K562 (cell line): Measurements from ENCODE around the gene ORM1. TPM values are rescaled to one million over a fixed set of nuclear protein-coding genes. Genes with fewer than 3 reads are reported as not detected.

ENCODE experiments used
- ATAC-seq: fragments of 200-7000 bp; cut with Tn5 transposase; 3 replicates; pipeline ENCODE4 v1.9.1; 2020; ENCODE audit warnings: moderate library complexity
- BruUV-seq: library from RNA; stranded (reverse); fragments of 400-500 nt; replicated peaks from 2 replicates; lab custom pipeline; 2021; lab: Mats Ljungman, UMichigan
- CTCF ChIA-PET: fragments of 300-600 bp; formaldehyde crosslinking; extraction: SDS; loops from one replicate; lab custom pipeline; 2021; ENCODE audit warnings: low intra/inter-chr PET ratio; lab: Yijun Ruan, JAX
- POLR2A ChIA-PET: fragments of 300-600, 350-650 bp; sonication (Branson Sonifier 250); formaldehyde crosslinking; extraction: SDS; loops from one replicate; lab custom pipeline; 2021; ENCODE audit warnings: antibody characterized with exemption, inconsistent platforms; lab: Yijun Ruan, JAX
- DNase-seq, 4 experiments: peaks; one replicate each; pipeline versions ENCODE4 v3.0.0 to v3.0.0-alpha.2; 2011 to 2018; ENCODE audit warnings: low spot score in 3 of 4, mixed read lengths in 3 of 4; ENCODE audit errors: extremely low read depth in 1 of 4
- FAIRE-seq: peaks from 2 replicates; lab custom pipeline; 2011; peaks lifted over from hg19 to GRCh38; lab: Jason Lieb, UNC
- H2AFZ ChIP-seq: 2 replicates; pipeline ENCODE4 v1.6.0; 2011; ENCODE audit warnings: low read depth, low read length, control low read depth, inconsistent platforms
- H3K27ac ChIP-seq: fragments of 200-600 bp; 3 replicates; pipeline ENCODE4 v1.8.0; 2011; ENCODE audit warnings: low read depth, mild to moderate bottlenecking, control low read depth, inconsistent platforms, low read length, moderate library complexity, mixed read lengths; ENCODE audit errors: extremely low read depth
- H3K27me3 ChIP-seq, 2 experiments: fragments of 300-600 bp in 1 of 2; 2 replicates in 1 of 2; 3 replicates in 1 of 2; pipeline versions ENCODE4 v1.6.0 to v1.8.0; 2011; ENCODE audit warnings: inconsistent platforms in 2 of 2, low read length in 2 of 2, mild to moderate bottlenecking in 1 of 2, mixed read lengths in 1 of 2, moderate library complexity in 1 of 2; ENCODE audit not compliant: control insufficient read depth in 2 of 2, insufficient read depth in 2 of 2
- H3K36me3 ChIP-seq: fragments of 300-600 bp; 3 replicates; pipeline ENCODE4 v1.8.0; 2011; ENCODE audit warnings: mild to moderate bottlenecking, low read length, inconsistent platforms; ENCODE audit not compliant: control insufficient read depth, insufficient read depth
- H3K4me1 ChIP-seq, 2 experiments: fragments of 200-600 bp in 1 of 2; replicated peaks in 1 of 2; 2 replicates in 1 of 2; 3 replicates in 1 of 2; pipeline versions ENCODE4 v1.5.1 to v1.8.0; 2011; ENCODE audit warnings: inconsistent platforms in 2 of 2, low read length in 2 of 2, mild to moderate bottlenecking in 1 of 2, mixed read lengths in 1 of 2, moderate library complexity in 1 of 2; ENCODE audit not compliant: control insufficient read depth in 2 of 2, insufficient read depth in 2 of 2
- H3K4me2 ChIP-seq: 2 replicates; pipeline ENCODE4 v1.6.1; 2011; ENCODE audit warnings: low read length, control low read depth, inconsistent platforms, mixed read lengths; ENCODE audit not compliant: insufficient read depth
- H3K4me3 ChIP-seq: fragments of 200-600 bp; sonication (generic), shearing (Covaris generic); 2 replicates; pipeline ENCODE4 v1.5.1; 2016; ENCODE audit warnings: control low read depth, inconsistent platforms
- H3K79me2 ChIP-seq: fragments of 200-600 bp; 3 replicates; pipeline ENCODE4 v1.8.0; 2011; ENCODE audit warnings: low read length, inconsistent platforms; ENCODE audit not compliant: control insufficient read depth, insufficient read depth
- H3K9ac ChIP-seq, 2 experiments: 2 replicates each; pipeline versions ENCODE4 v1.6.0 to v1.6.1; 2011; ENCODE audit warnings: low read depth in 2 of 2, low read length in 2 of 2, control low read depth in 1 of 2, inconsistent platforms in 1 of 2, mild to moderate bottlenecking in 1 of 2, mixed read lengths in 1 of 2; ENCODE audit not compliant: insufficient read depth in 1 of 2
- H3K9me1 ChIP-seq: one replicate; pipeline ENCODE4 v1.6.0; 2011; ENCODE audit warnings: inconsistent platforms, mild to moderate bottlenecking, low read length, moderate library complexity; ENCODE audit not compliant: control insufficient read depth, insufficient read depth
- H3K9me3 ChIP-seq: replicated peaks from 2 replicates; pipeline ENCODE4 v1.5.1; 2011; ENCODE audit warnings: low read depth, low read length, inconsistent platforms; ENCODE audit not compliant: control insufficient read depth, insufficient read depth
- H4K20me1 ChIP-seq: replicated peaks from 2 replicates; pipeline ENCODE4 v1.6.1; 2011; ENCODE audit warnings: low read length, inconsistent platforms, mixed read lengths; ENCODE audit not compliant: control insufficient read depth, insufficient read depth
- CEBPG ChIP-seq, 3 experiments: fragments of 200-800 bp in 1 of 3; sonication (Bioruptor generic) in 1 of 3; sonication (generic) in 1 of 3; formaldehyde crosslinking in 1 of 3; IDR thresholded peaks in 2 of 3; conservative IDR thresholded peaks in 1 of 3; 2 replicates each; pipeline versions ENCODE4 v1.6.1 to v1.8.0; 2016 to 2022; ENCODE audit warnings: missing compliant biosample characterization in 2 of 3, missing genetic modification characterization in 2 of 3, mild to moderate bottlenecking in 1 of 3, missing genetic modification reagents in 1 of 3
- ELF2 ChIP-seq: fragments of 250-450 bp; sonication (Bioruptor Pico); IDR thresholded peaks from 2 replicates; pipeline ENCODE4 v1.5.0; 2021; ENCODE audit warnings: mild to moderate bottlenecking
- HNRNPUL1 ChIP-seq: fragments of 200-400 bp; formaldehyde crosslinking; IDR thresholded peaks from 2 replicates; pipeline ENCODE4 v1.6.1; 2017; ENCODE audit warnings: low read length
- MIER1 ChIP-seq: fragments of 450-650 bp; IDR thresholded peaks from 2 replicates; pipeline ENCODE4 v1.6.1; 2016; ENCODE audit warnings: antibody characterized with exemption, mild to moderate bottlenecking, low read depth
- NELFE ChIP-seq: IDR thresholded peaks from 2 replicates; pipeline ENCODE4 v1.6.1; 2011; ENCODE audit warnings: mild to moderate bottlenecking; ENCODE audit not compliant: insufficient read depth, insufficient read length
- TEAD4 ChIP-seq, 2 experiments: sonication (generic) in 1 of 2; formaldehyde crosslinking in 1 of 2; IDR thresholded peaks; 2 replicates each; pipeline versions ENCODE4 v1.6.1 to v1.8.0; 2012 to 2022; ENCODE audit warnings: borderline replicate concordance in 1 of 2, inconsistent platforms in 1 of 2, low read length in 1 of 2, mild to moderate bottlenecking in 1 of 2, missing genetic modification reagents in 1 of 2
- U2AF2 ChIP-seq: fragments of 200-400 bp; formaldehyde crosslinking; optimal IDR thresholded peaks from 2 replicates; pipeline ENCODE3; 2017; ENCODE audit warnings: low read depth, mild to moderate bottlenecking, low read length
- WGBS: fragments of 100-300 bp; shearing (Covaris generic); methylation state at CpG from one replicate; pipeline ENCODE4 v1.1.6; 2016; ENCODE audit warnings: low coverage, mixed read lengths; ENCODE audit not compliant: insufficient coverage; ENCODE audit errors: missing lambda C conversion rate; 5-methylcytosine and 5-hydroxymethylcytosine counted together
- in situ Hi-C: fragments of 300-500 bp; cut with MboI; formaldehyde crosslinking; loops from 4 replicates; pipeline ENCODE4 v1.15.0; 2018; ENCODE audit warnings: inconsistent platforms, mixed read lengths
- intact Hi-C: fragments of 100-400 bp; cut with micrococcal nuclease; formaldehyde crosslinking; loops from 2 replicates; pipeline ENCODE4 v1.14.2; 2022
- polyA plus RNA-seq, 8 experiments: library from polyadenylated mRNA; depleted of rRNA in 4 of 8; stranded (reverse) in 5 of 8; unstranded in 3 of 8; fragments of >200 nt; fragmentation: Nextera tagmentation in 2 of 8; fragmentation: Illumina TruSeq in 1 of 8; extraction: Ambion mirVana in 2 of 8; extraction: Trizol in 1 of 8; gene quantifications; 2 replicates each; pipeline versions ENCODE4 v1.2.1 to v1.2.3, GENCODE V29; 2011 to 2014; ENCODE audit warnings: inconsistent platforms in 1 of 8, missing spikeins in 1 of 8
- total RNA-seq, 7 experiments: library from RNA; depleted of rRNA in 6 of 7; stranded (reverse); fragments of >200 nt in 6 of 7; fragmentation: Illumina TruSeq in 2 of 7; extraction: Trizol in 2 of 7; gene quantifications; 2 replicates each; pipeline versions ENCODE4 v1.2.1 to v1.2.3, GENCODE V29; 2011 to 2021; ENCODE audit warnings: low replicate concordance in 1 of 7
- TF ChIP-seq, protein P1 (sequence below): fragments of 450-650 bp; formaldehyde crosslinking; IDR thresholded peaks from 2 replicates; pipeline ENCODE4 v1.4.0; 2020; ENCODE audit warnings: mild to moderate bottlenecking, moderate library complexity
- TF ChIP-seq, protein P2 (sequence below): fragments of 250-450 bp; sonication (Bioruptor Pico); IDR thresholded peaks from 2 replicates; pipeline ENCODE4 v1.9.0; 2021; ENCODE audit warnings: mild to moderate bottlenecking, inconsistent platforms

The ORM1 gene
- total and polyA plus RNA-seq, 9 of the 15 experiments (the other 6 are each of a cell fraction or from before 2014, with no cell fraction given): 2.9 TPM; not detected in 8

DNA sequence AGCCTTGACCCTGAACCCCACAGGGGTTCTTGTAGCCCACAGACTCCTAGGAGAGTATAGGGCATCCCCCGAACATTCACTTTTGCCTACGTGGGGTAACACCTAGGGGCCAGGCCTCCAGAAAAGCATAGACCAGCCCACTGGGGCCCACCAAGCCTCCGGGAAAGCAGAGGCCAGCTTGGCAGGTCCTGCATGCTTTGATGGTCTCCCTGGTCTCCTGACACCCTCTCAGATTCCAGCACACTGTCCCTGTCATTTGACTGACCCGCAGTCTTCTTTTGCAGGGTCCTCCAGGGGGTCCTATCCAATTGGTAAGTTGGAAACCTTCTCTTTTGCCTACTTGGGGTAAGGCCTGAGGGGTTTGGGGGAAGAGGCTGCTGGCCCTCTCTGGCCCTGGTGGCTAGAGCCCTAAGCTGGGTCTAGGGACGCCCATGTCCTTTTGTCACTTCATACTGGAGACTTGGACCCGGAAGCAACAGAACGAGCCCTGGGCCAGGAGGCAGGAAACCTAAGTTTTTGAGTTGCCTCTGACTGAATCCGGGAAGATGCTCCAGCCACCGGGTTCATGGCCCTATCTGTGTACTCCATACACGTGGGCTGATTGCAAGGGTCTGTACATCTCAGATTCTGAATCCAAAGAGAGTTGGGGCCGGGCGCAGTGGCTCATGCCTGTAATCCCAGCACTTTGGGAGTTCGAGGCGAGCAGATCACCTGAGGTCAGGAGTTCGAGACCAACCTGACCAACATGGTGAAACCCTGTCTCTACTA is 20.9 kb upstream of the ORM1 start:
- Histone ChIP-seq H2AFZ (no peak overlapping the region), H3K4me1 (no peaks in the 10 kb centered on the region), H3K9ac (no peak overlapping the region), H3K9me1 (no peaks in the 10 kb centered on the region), H3K4me3 (no peak overlapping the region), H3K4me2 (no peak overlapping the region), H3K79me2 (no peaks in the 10 kb centered on the region), H3K9me3 (no peaks in the 10 kb centered on the region), H3K36me3 (no peaks in the 10 kb centered on the region), H3K27ac (no peak overlapping the region), H4K20me1 (peaks cover 3% of the 10 kb centered on the region), H3K27me3 (peaks cover 4 to 61% of the 10 kb centered on the region in 2 experiments; a peak in 3 of 5 replicates)
- POLR2A ChIA-PET: no interaction called here
- DNase-seq: no peak
- CTCF ChIA-PET: no interaction called here
- FAIRE-seq: no peak
- intact Hi-C loops (no loop called here), in situ Hi-C loops (no loop called here)
- no TSS peak for BruUV-seq
- 0% methylated on average over 15 of the region's 15 CpGs for WGBS
- no peak for ATAC-seq
- no peak for TF ChIP-seq U2AF2
- TF ChIP-seq CEBPG (CRISPR knock-in tag; IDR thresholded peaks at IDR 0.05): no peak
- TF ChIP-seq CEBPG (tag; conservative IDR thresholded peaks at IDR 0.05 in 1 of 2, IDR thresholded peaks at IDR 0.05 in 1 of 2): no peak

DNA sequence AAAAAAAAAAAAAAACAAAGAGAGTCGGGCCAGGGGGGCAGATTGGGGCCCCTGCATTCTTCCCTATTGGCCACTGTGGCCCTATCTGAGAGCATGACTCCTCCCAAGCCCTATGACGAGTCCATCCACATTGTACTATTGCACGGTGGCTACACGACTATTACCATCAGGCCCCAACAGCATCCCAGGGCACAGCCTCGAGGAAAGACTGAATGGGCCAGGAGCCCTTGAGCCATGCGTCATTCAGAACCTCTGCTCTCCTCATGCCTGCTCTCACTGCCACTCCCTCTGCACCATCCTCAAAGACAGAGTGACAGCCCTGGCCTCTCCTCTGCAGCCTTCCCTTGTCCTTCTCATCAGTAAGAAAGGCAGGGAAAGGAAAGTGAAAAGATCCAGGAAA is 20.2 kb upstream of the ORM1 start:
- DNase-seq (no peak), FAIRE-seq (no peak), ATAC-seq (no peak)
- Histone ChIP-seq H3K27me3 (peaks cover 6 to 68% of the 10 kb centered on the region in 2 experiments; a peak in 3 of 5 replicates), H3K9me3 (no peaks in the 10 kb centered on the region), H3K79me2 (no peaks in the 10 kb centered on the region), H3K36me3 (no peaks in the 10 kb centered on the region), H3K4me1 (no peaks in the 10 kb centered on the region), H3K27ac (no peak overlapping the region), H3K4me3 (no peak overlapping the region), H4K20me1 (peaks cover 3% of the 10 kb centered on the region), H3K9me1 (no peaks in the 10 kb centered on the region), H2AFZ (no peak overlapping the region), H3K4me2 (no peak overlapping the region), H3K9ac (no peak overlapping the region)
- no TSS peak for BruUV-seq
- in situ Hi-C loops (no loop called here), intact Hi-C loops (no loop called here)
- WGBS: 0% methylated on average over 5 of the region's 6 CpGs
- CTCF ChIA-PET: no interaction called here
- POLR2A ChIA-PET: no interaction called here
- TF ChIP-seq MIER1 (no peak), ELF2 (CRISPR knock-in tag) (no peak), NELFE (no peak), TEAD4 (IDR thresholded peaks at IDR 0.05; ENCODE audit: low read length) (no peak), TEAD4 (CRISPR knock-in tag; IDR thresholded peaks at IDR 0.05; ENCODE audit: borderline replicate concordance) (no peak), HNRNPUL1 (no peak)
- TF ChIP-seq, protein P1, sequence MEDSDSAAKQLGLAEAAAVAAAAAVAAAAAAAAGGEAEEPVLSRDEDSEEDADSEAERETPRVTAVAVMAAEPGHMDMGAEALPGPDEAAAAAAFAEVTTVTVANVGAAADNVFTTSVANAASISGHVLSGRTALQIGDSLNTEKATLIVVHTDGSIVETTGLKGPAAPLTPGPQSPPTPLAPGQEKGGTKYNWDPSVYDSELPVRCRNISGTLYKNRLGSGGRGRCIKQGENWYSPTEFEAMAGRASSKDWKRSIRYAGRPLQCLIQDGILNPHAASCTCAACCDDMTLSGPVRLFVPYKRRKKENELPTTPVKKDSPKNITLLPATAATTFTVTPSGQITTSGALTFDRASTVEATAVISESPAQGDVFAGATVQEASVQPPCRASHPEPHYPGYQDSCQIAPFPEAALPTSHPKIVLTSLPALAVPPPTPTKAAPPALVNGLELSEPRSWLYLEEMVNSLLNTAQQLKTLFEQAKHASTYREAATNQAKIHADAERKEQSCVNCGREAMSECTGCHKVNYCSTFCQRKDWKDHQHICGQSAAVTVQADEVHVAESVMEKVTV: no peak
- TF ChIP-seq, protein P2, sequence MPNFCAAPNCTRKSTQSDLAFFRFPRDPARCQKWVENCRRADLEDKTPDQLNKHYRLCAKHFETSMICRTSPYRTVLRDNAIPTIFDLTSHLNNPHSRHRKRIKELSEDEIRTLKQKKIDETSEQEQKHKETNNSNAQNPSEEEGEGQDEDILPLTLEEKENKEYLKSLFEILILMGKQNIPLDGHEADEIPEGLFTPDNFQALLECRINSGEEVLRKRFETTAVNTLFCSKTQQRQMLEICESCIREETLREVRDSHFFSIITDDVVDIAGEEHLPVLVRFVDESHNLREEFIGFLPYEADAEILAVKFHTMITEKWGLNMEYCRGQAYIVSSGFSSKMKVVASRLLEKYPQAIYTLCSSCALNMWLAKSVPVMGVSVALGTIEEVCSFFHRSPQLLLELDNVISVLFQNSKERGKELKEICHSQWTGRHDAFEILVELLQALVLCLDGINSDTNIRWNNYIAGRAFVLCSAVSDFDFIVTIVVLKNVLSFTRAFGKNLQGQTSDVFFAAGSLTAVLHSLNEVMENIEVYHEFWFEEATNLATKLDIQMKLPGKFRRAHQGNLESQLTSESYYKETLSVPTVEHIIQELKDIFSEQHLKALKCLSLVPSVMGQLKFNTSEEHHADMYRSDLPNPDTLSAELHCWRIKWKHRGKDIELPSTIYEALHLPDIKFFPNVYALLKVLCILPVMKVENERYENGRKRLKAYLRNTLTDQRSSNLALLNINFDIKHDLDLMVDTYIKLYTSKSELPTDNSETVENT (CRISPR knock-in tag): no peak
